ENCODE measurements around the gene OGFRL1.

The OGFRL1 gene

DNA sequence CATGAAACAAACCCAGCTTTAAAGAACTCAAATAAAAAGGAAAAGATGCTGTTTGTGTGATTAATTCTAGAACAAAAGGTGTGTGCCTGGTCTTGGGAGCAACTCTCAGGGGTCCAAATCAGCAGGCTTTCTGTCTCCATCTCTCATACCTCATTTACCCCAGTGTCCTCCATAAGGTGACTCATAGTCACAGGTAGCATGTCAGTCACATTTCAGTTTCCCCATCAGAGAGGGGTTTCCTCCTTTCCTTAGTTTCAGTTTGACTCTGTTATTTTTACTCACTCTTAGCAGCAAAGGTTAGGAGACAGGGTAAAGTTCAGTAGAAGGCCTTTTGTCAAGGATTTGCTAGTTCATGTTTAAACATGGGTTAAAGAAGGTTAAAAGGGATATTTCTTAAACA lies 46.2 kb downstream of the OGFRL1 start:
- Mint-ChIP-seq H3K9me3 (ENCODE audit: low read depth) (no peaks in the 10 kb centered on the region), H3K4me3 (no peak overlapping the region), H3K36me3 (no peaks in the 10 kb centered on the region), H3K4me1 (ENCODE audit: low read depth) (no peaks in the 10 kb centered on the region), H3K27ac (no peak overlapping the region), H3K27me3 (peaks cover 4% of the 10 kb centered on the region)

DNA sequence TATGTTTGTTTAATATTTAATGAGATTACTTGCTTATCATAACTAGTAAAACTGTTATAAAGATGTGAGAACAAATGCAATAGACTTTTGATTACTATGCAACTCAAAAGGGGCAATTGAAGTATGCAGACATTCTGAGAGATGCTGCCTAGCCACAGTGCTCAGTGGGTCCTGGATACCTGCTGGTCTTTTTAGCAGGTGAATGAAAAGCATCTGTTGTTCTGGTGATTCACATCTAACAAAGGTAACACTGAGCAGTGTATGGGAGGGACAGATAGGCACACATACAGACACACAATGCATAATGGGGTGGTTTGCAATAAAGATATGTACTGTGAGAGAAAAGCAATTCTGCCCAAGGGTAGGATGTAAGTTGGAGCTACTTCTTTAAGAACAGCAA lies 46.9 kb downstream of the OGFRL1 start:
- no peaks in the 10 kb centered on the region for H3K9me3 Mint-ChIP-seq (ENCODE audit: low read depth)
- H3K36me3 Mint-ChIP-seq, result no peaks in the 10 kb centered on the region
- H3K4me1 Mint-ChIP-seq (ENCODE audit: low read depth), result no peaks in the 10 kb centered on the region
- H3K4me3 Mint-ChIP-seq, result no peak overlapping the region
- H3K27me3 Mint-ChIP-seq, result peaks cover 2% of the 10 kb centered on the region
- no peak overlapping the region for H3K27ac Mint-ChIP-seq

DNA sequence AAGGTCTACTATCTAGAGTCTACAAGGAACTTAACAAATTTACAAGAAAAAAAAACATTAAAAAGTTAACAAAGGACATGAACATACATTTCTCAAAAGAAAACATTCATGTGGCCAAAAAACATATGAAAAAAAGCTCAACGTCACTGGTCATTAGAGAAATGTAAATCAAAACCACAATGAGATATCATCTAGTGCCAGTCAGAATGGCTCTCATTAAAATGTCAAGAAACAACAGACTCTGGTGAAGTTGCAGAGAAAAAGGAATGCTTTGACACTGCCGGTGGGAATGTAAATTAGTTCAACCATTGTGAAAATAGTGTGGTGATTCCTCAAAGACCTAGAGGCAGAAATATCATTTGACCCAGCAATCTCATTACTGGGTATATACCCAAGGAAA lies 48.3 kb downstream of the OGFRL1 start:
- Mint-ChIP-seq H3K9me3 (ENCODE audit: low read depth) (no peaks in the 10 kb centered on the region), H3K27me3 (peaks cover 2% of the 10 kb centered on the region), H3K4me1 (ENCODE audit: low read depth) (no peaks in the 10 kb centered on the region), H3K27ac (no peak overlapping the region), H3K4me3 (no peak overlapping the region), H3K36me3 (no peaks in the 10 kb centered on the region)

DNA sequence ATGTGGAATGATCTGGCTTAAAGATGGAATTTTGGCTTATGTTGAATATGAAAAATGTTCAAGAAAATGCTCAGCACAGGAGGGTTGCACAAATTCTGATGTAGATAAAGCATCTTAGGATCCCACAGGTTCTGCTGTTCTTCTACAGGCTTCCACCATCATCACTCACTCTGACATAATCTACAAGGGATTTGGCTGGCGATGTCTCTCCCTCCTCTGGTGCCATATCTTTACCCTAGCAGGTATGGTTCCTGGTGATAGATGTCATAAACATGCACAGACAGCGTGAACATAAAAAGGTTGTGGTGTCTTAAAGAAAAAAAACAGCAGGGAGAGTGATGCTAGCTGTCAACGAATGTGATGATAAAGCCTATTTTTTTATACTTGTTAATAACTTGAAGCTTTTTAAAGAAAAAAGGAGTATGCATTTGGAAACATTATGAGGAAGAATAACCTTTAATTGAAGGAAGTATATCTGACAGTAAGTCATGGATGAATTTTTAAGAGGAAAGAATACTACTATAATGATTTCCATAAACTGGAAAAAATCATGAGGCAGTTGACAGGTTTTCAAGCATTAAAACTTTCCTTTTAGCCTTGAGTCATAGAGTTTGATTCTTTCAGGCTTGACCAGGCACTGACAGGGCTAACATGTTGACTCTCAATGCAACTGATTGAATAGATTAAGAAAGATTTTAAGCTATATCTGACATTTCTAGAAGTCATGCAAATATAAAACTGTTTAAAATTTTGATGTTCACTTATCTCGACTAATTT lies 50.1 kb downstream of the OGFRL1 start:
- H3K27me3 Mint-ChIP-seq, result peaks cover 4% of the 10 kb centered on the region
- no peaks in the 10 kb centered on the region for H3K36me3 Mint-ChIP-seq
- H3K27ac Mint-ChIP-seq, result no peak overlapping the region
- no peaks in the 10 kb centered on the region for H3K4me1 Mint-ChIP-seq (ENCODE audit: low read depth)
- no peak overlapping the region for H3K4me3 Mint-ChIP-seq
- no peaks in the 10 kb centered on the region for H3K9me3 Mint-ChIP-seq (ENCODE audit: low read depth)

DNA sequence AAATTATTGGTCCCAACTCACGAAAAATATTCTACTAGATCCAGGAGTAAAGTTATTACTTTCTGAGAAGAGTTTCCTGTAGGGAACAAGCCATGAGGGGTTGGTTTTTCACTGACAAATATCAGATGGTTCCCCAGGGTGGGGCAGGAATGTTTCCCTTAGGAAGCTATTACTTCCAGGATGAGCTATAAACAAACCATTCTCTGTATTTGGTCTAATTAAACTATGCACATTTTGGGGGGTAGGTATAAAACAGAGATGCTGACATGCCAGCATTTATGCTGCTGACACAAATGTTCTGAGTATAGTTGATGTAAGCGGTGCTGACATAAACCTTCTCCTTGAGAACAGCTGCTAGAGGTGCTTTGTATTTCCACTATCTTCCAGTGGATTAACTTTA lies 54.2 kb downstream of the OGFRL1 start:
- no peak overlapping the region for H3K4me3 Mint-ChIP-seq
- peaks cover 5% of the 10 kb centered on the region for H3K27me3 Mint-ChIP-seq
- H3K9me3 Mint-ChIP-seq (ENCODE audit: low read depth), result no peaks in the 10 kb centered on the region
- H3K4me1 Mint-ChIP-seq (ENCODE audit: low read depth), result no peaks in the 10 kb centered on the region
- H3K27ac Mint-ChIP-seq, result no peak overlapping the region
- no peaks in the 10 kb centered on the region for H3K36me3 Mint-ChIP-seq

DNA sequence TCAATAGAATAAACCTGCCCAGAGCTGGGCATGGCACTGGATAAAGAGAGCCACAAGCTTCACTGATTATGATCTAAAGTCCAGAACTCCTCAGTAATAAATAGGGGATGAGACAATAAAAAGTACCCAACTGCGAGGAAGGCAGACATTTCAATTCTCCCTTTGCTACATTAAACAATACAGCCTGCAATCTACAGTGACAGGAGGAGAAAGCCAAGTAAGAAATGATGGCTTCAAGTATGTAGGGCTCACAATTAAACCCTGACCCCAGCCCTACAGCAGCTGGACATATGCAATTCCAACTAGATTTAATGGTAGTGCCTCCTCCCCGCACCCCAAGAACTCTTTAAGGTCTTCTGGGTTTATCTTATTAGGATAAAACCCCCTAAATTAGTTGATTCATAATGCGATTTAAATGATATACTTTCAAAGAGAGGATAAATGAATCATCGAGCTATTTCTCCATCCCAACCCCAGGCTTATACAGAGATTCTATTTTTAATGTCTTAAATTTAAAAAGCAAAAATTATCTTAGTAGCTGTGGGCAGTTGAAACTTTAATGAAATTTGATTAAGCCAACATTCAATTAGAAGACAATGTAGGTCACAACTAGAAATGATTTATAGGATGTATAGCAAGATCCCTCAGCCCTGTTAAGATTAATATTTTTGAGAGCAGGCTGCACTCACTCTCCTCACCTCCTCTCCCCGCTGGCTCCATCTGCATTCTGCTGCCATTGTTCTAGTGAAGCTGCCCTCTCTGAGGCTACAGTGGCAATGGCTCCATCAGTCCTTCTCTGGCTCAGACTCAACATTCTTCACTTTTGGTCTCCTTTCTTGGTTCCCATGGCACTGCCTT lies 57.1 kb downstream of the OGFRL1 start:
- Mint-ChIP-seq H3K4me3 (no peak overlapping the region), H3K27me3 (peaks cover 5% of the 10 kb centered on the region), H3K36me3 (no peaks in the 10 kb centered on the region), H3K27ac (no peak overlapping the region), H3K4me1 (ENCODE audit: low read depth) (no peaks in the 10 kb centered on the region), H3K9me3 (ENCODE audit: low read depth) (no peaks in the 10 kb centered on the region)

DNA sequence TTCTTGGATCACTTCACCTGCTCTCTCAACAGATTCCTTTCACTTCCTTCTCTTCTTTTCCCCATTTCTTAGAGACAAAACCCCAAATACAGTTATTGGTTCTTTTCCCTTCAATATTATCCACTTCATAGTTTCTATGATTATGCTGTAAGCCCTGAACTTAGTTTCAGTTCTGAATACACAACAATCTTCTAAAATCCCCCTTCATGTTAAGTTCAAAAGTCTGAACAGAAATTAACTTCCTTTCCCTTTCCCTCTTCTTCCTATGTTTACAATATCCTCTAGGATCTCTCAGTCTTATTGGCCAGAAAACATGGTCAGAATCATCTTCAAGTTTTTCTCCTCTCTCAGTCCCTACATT lies 57.7 kb downstream of the OGFRL1 start:
- Mint-ChIP-seq H3K4me3 (no peak overlapping the region), H3K27me3 (peaks cover 5% of the 10 kb centered on the region), H3K9me3 (ENCODE audit: low read depth) (no peaks in the 10 kb centered on the region), H3K27ac (no peak overlapping the region), H3K4me1 (ENCODE audit: low read depth) (no peaks in the 10 kb centered on the region), H3K36me3 (no peaks in the 10 kb centered on the region)

DNA sequence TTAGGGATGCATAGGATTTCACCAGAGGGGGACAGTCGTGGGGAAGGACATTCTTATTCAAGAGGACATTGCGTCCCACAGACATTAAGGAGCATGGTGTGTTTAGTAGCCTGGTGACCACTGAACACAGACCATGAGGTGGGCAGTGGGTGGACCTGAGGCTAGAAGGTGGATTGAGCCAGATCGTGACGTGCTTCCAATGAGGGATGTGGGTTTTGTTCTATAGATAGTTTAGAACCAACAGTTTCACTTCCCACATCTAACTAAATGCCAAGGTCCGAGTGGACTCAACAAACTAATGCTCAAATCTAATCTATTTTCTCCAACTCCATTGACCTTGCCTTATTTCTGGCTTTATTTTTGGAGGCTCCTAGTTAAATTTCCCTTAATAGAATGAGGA lies 58.5 kb downstream of the OGFRL1 start:
- Mint-ChIP-seq H3K4me3 (no peak overlapping the region), H3K9me3 (ENCODE audit: low read depth) (no peaks in the 10 kb centered on the region), H3K36me3 (no peaks in the 10 kb centered on the region), H3K4me1 (ENCODE audit: low read depth) (no peaks in the 10 kb centered on the region), H3K27ac (no peak overlapping the region), H3K27me3 (peaks cover 5% of the 10 kb centered on the region)

DNA sequence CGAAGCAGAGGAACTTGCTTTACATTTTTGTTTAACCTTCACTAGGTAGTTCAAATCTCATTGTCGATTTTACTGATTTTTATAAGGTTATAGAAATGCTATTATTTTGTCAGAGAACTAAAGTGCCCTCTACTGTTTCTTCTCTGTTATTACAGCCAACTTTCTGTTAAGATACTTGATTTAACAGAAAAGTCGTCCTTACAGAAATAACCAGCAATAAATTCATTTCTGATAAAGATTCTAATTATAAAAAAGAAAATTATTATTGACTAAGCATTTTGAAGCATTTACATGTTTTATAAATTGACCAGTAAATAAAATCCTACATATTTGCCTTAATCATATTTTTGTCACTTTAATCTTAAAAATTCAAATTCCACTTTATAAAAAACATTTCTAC lies 60.8 kb downstream of the OGFRL1 start:
- no peak overlapping the region for H3K27ac Mint-ChIP-seq
- no peaks in the 10 kb centered on the region for H3K36me3 Mint-ChIP-seq
- no peaks in the 10 kb centered on the region for H3K27me3 Mint-ChIP-seq
- H3K4me3 Mint-ChIP-seq, result no peak overlapping the region
- no peaks in the 10 kb centered on the region for H3K4me1 Mint-ChIP-seq (ENCODE audit: low read depth)
- no peaks in the 10 kb centered on the region for H3K9me3 Mint-ChIP-seq (ENCODE audit: low read depth)

DNA sequence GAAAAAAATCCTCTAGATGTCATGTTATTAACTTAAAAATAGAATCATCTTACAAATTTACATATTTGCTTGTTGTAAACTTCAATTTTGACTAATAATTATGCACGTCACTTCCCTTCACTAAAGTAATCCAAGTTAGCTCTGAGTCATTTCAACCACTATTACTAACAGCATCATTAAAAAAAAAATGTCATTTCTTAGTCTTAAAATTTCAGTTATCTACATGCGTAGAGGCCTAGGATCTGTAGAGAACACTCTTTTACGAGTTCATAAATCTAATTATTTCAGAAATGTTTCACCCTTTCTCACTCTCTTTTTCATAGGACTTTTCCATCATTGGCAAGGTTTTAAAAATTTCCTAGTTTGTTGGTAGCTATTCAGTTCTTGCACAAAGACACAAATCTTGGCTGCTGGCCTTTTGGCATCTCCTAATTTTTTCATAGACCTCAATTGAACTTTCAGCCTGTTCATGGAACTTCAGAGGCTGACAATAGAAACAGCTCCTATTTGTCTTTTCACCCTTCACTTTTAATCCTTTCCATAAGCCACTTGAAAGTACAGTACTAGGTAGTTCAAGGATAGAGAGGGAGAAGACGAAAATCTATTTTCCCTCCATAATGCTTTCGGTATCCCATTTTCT lies 61.5 kb downstream of the OGFRL1 start:
- Mint-ChIP-seq H3K27ac (no peak overlapping the region), H3K4me1 (ENCODE audit: low read depth) (no peaks in the 10 kb centered on the region)

DNA sequence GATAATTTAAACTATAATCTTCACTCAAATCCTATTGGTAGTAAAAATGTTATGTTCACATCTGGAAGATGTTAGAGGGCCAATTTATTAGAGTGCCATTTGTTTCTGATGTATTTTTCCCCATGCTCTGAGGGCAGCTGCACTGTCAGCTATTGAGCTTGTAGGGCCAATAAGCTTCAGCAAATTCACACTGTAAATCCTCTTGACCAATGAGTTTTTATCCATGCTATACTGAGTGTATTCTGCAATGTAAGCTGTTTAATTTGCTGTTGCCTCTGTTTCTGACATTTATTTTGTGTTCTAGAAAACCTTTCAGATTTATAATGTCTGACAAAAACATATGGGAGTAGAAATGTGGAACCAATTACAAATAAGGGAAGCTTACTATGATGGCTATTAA lies 62.6 kb downstream of the OGFRL1 start:
- no peak overlapping the region for H3K27ac Mint-ChIP-seq
- no peaks in the 10 kb centered on the region for H3K9me3 Mint-ChIP-seq (ENCODE audit: low read depth)

More for the DNA sequence above, 61.5 kb downstream of the OGFRL1 start:
- no peaks in the 10 kb centered on the region for H3K36me3 Mint-ChIP-seq
- H3K4me3 Mint-ChIP-seq, result no peak overlapping the region
- no peaks in the 10 kb centered on the region for H3K9me3 Mint-ChIP-seq (ENCODE audit: low read depth)
- no peaks in the 10 kb centered on the region for H3K27me3 Mint-ChIP-seq

More for the DNA sequence above, 62.6 kb downstream of the OGFRL1 start:
- Mint-ChIP-seq H3K27me3 (no peaks in the 10 kb centered on the region), H3K36me3 (no peaks in the 10 kb centered on the region), H3K4me3 (no peak overlapping the region), H3K4me1 (ENCODE audit: low read depth) (no peaks in the 10 kb centered on the region)

Data from activated naive CD8-positive, alpha-beta T cell (primary cell).